ENCODE data around the gene USP22.

The USP22 gene

DNA sequence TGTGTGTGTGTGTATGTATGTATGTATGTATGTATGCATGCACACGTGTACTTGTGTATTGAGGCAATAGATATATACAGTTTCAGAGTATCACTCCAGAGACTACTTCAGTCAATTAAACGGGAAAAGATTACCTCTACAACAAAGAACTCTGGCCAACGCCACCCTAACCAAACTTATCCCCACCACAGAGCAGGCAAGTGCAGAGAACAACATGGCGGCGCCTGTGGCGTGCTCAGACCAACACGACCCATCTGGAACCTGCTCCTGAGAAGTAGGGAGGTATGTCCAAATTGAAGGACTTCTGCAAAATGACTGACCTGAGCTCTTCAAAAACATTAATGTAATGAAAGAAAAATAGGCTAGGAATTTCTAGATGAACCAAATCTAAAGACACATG is 12.4 kb downstream of the USP22 start:
- H3K4me1 ChIP-seq = peaks cover 0 to 91% (median 64%) of the 10 kb centered on the region in 4 donors

DNA sequence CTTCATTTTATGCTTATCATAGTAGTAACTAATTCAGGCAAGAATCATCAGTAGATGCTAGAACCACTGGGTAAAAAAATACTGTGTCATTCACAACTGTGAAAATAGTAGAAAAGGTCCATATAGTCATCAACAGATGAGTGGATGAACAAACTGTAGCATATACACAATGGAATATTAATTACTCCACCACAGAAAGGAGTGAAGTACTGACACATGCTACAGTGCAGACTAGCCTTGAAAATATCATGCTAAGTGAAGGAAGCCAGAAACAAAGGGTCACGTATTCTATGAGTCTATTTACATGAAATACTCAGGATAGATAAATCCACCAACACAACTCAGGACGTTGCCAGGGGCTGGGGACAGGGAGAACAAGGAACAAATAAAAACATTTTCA is 13.3 kb downstream of the USP22 start:
- peaks cover 26 to 37% (median 33%) of the 10 kb centered on the region in 3 donors for H3K36me3 ChIP-seq

More for the DNA sequence above, 12.4 kb downstream of the USP22 start:
- intact Hi-C loops (cut with DNase I; ENCODE audit: low total_unique reads) = no loop called here
- H3K4me3 ChIP-seq = no peak overlapping the region
- no peaks in the 10 kb centered on the region for H3K9me3 ChIP-seq
- no peaks in the 10 kb centered on the region for H3K27me3 ChIP-seq
- TF ChIP-seq CTCF (IDR thresholded peaks at IDR 0.05) = no peak
- DNase-seq = no peak
- H3K36me3 ChIP-seq = peaks cover 23 to 31% (median 30%) of the 10 kb centered on the region in 3 donors
- H3K27ac ChIP-seq = no peak overlapping the region

GRCh38 chr17:21029036-21029435 is 13.8 kb downstream of the USP22 start:
- Histone ChIP-seq H3K27me3 (no peaks in the 10 kb centered on the region), H3K36me3 (peaks cover 29 to 41% (median 33%) of the 10 kb centered on the region in 3 donors), H3K4me1 (peaks cover 0 to 88% (median 54%) of the 10 kb centered on the region in 4 donors), H3K9me3 (no peaks in the 10 kb centered on the region), H3K27ac (peak overlapping the region; percentile 18 to 60), H3K4me3 (no peak overlapping the region)
- no peak for TF ChIP-seq CTCF (IDR thresholded peaks at IDR 0.05)
- intact Hi-C loops (cut with DNase I; ENCODE audit: low total_unique reads) = no loop called here
- peak; percentile 72 to 75 for DNase-seq

More for the DNA sequence above, 13.3 kb downstream of the USP22 start:
- H3K27ac ChIP-seq = peak overlapping the region; percentile 18 to 60
- peaks cover 0 to 88% (median 57%) of the 10 kb centered on the region in 4 donors for H3K4me1 ChIP-seq
- TF ChIP-seq CTCF (IDR thresholded peaks at IDR 0.05) = no peak
- no peaks in the 10 kb centered on the region for H3K9me3 ChIP-seq
- H3K27me3 ChIP-seq = no peaks in the 10 kb centered on the region
- no peak for DNase-seq
- no peak overlapping the region for H3K4me3 ChIP-seq
- intact Hi-C loops (cut with DNase I; ENCODE audit: low total_unique reads) = no loop called here

DNA sequence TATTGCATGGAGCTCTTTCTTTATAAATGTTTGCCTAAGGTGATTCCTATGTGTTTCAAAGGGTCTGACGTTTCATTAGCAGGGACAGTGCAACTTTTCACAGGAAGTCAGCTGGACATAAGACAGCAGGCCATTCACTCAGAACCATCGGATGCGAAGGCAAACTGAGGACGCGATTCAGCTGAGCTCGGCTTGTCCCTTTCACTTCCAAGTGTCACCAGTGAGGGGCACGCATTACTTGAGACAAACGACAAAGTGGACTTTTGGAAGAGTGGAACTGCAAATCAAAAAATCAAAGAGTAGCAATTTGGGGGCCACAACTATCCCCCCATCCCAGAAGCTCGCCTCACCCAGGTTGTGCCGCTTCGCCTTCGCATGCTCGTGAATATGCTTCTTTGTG is 14.6 kb downstream of the USP22 start:
- no peak for TF ChIP-seq CTCF (IDR thresholded peaks at IDR 0.05)

GRCh38 chr17:21027031-21027430 is 15.8 kb downstream of the USP22 start:
- DNase-seq = peak in 1 of 2 donors; percentile 55
- no peaks in the 10 kb centered on the region for H3K27me3 ChIP-seq
- intact Hi-C loops (cut with DNase I; ENCODE audit: low total_unique reads) = no loop called here
- H3K36me3 ChIP-seq = peaks cover 29 to 41% (median 33%) of the 10 kb centered on the region in 3 donors
- no peaks in the 10 kb centered on the region for H3K9me3 ChIP-seq
- peaks cover 0 to 86% (median 35%) of the 10 kb centered on the region in 4 donors for H3K4me1 ChIP-seq
- no peak overlapping the region for H3K27ac ChIP-seq
- H3K4me3 ChIP-seq = no peak overlapping the region
- TF ChIP-seq CTCF (IDR thresholded peaks at IDR 0.05) = no peak

More for the DNA sequence above, 14.6 kb downstream of the USP22 start:
- DNase-seq = peak in 1 of 2 donors; percentile 46
- Histone ChIP-seq H3K36me3 (peaks cover 29 to 41% (median 33%) of the 10 kb centered on the region in 3 donors), H3K9me3 (no peaks in the 10 kb centered on the region), H3K27ac (peak overlapping the region in 1 of 2 donors; percentile 60), H3K4me1 (peaks cover 0 to 88% (median 46%) of the 10 kb centered on the region in 4 donors), H3K4me3 (no peak overlapping the region), H3K27me3 (no peaks in the 10 kb centered on the region)
- intact Hi-C loops (cut with DNase I; ENCODE audit: low total_unique reads) = no loop called here
